ENCODE data around the gene GOLGA8O. TPM values are rescaled to one million over a fixed set of nuclear protein-coding genes. Genes with fewer than 3 reads are reported as not detected.
"Not testable (repeated sequence)": the region's sequence is repeated elsewhere in the genome, so short reads cannot be mapped to it uniquely, and the experiment has no call there.

GOLGA8O gene, protein sequence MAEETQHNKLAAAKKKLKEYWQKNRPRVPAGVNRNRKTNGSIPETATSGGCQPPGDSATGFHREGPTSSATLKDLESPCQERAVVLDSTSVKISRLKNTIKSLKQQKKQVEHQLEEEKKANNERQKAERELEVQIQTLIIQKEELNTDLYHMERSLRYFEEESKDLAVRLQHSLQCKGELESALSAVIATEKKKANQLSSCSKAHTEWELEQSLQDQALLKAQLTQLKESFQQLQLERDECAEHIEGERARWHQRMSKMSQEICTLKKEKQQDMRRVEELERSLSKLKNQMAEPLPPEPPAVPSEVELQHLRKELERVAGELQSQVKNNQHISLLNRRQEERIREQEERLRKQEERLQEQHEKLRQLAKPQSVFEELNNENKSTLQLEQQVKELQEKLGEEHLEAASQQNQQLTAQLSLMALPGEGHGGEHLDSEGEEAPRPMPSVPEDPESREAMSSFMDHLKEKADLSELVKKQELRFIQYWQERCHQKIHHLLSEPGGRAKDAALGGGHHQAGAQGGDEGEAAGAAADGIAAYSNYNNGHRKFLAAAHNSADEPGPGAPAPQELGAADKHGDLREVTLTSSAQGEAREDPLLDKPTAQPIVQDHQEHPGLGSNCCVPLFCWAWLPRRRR
- not detected for polyA plus RNA-seq (2013, experiment 1 of 4)
- polyA plus RNA-seq (2013, experiment 2 of 4): not detected
- not detected for polyA plus RNA-seq (2013, experiment 3 of 4)
- not detected for polyA plus RNA-seq (2013, experiment 4 of 4)

- not testable (repeated sequence) for H3K27ac ChIP-seq (ENCODE audit: insufficient read depth, low read depth, low read length, poor library complexity, severe bottlenecking); H3K27me3 ChIP-seq (ENCODE audit: control insufficient read depth, insufficient read depth, low read length, poor library complexity, severe bottlenecking); H3K36me3 ChIP-seq (ENCODE audit: control insufficient read depth, insufficient read depth, low read length); H3K9me3 ChIP-seq (ENCODE audit: control insufficient read depth, low read length); H3K4me3 ChIP-seq (ENCODE audit: insufficient read depth, low read depth, low read length); H3K4me1 ChIP-seq (ENCODE audit: control insufficient read depth, insufficient read depth, low read length)
- no CpG with 5 or more reads among the region's 7 CpGs for WGBS, 2 experiments
These were observed at the start of gene GOLGA8O for GRCh38 chr15:32455534-32455933. GOLGA8O (minus strand) TSS chr15:32455634; CDS start chr15:32455536, 98 bp downstream.

- not testable (repeated sequence) for H3K36me3 ChIP-seq (ENCODE audit: control insufficient read depth, insufficient read depth, low read length); H3K27me3 ChIP-seq (ENCODE audit: control insufficient read depth, insufficient read depth, low read length, poor library complexity, severe bottlenecking); H3K4me1 ChIP-seq (ENCODE audit: control insufficient read depth, insufficient read depth, low read length); H3K27ac ChIP-seq (ENCODE audit: insufficient read depth, low read depth, low read length, poor library complexity, severe bottlenecking); H3K4me3 ChIP-seq (ENCODE audit: insufficient read depth, low read depth, low read length); H3K9me3 ChIP-seq (ENCODE audit: control insufficient read depth, low read length)
- no CpG with 5 or more reads among the region's 8 CpGs for WGBS, 2 experiments
These were observed 48.8 kb upstream of the GOLGA8O start for GRCh38 chr15:32504152-32504811.

DNA sequence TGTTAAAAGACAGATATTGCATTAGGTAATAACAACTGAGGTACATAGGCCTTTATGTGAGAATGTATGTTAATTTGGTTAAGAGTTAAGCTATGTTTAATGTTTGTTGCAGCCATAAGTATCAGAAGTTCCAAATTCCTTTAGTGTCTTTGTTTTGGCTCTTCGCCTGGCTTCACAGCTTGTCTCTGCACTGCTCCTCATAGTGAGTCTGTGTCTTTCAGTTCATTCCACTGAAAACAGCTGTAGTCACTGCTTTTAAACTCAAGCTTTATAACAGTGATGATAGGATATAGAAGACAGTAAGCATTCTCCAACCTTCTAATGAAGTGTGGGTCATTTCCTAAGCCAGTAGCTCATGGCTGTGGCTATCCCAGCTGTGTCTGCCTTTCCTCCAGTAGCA is 47.5 kb upstream of the GOLGA8O start:
- not testable (repeated sequence) for H3K4me3 ChIP-seq (ENCODE audit: insufficient read depth, low read depth, low read length); H3K36me3 ChIP-seq (ENCODE audit: control insufficient read depth, insufficient read depth, low read length); H3K27ac ChIP-seq (ENCODE audit: insufficient read depth, low read depth, low read length, poor library complexity, severe bottlenecking); H3K27me3 ChIP-seq (ENCODE audit: control insufficient read depth, insufficient read depth, low read length, poor library complexity, severe bottlenecking); H3K9me3 ChIP-seq (ENCODE audit: control insufficient read depth, low read length); H3K4me1 ChIP-seq (ENCODE audit: control insufficient read depth, insufficient read depth, low read length)
- WGBS, 2 experiments: 91% methylated on average over 1 of the region's 1 CpG; no CpG with 5 or more reads in 1 of the 2 experiments

GRCh38 chr15:32492768-32493167 is 37.3 kb upstream of the GOLGA8O start:
- H3K27ac ChIP-seq (ENCODE audit: insufficient read depth, low read depth, low read length, poor library complexity, severe bottlenecking); H3K9me3 ChIP-seq (ENCODE audit: control insufficient read depth, low read length); H3K4me3 ChIP-seq (ENCODE audit: insufficient read depth, low read depth, low read length); H3K36me3 ChIP-seq (ENCODE audit: control insufficient read depth, insufficient read depth, low read length); H3K27me3 ChIP-seq (ENCODE audit: control insufficient read depth, insufficient read depth, low read length, poor library complexity, severe bottlenecking); H3K4me1 ChIP-seq (ENCODE audit: control insufficient read depth, insufficient read depth, low read length): not testable (repeated sequence)
- no CpG with 5 or more reads among the region's 4 CpGs for WGBS, 2 experiments

DNA sequence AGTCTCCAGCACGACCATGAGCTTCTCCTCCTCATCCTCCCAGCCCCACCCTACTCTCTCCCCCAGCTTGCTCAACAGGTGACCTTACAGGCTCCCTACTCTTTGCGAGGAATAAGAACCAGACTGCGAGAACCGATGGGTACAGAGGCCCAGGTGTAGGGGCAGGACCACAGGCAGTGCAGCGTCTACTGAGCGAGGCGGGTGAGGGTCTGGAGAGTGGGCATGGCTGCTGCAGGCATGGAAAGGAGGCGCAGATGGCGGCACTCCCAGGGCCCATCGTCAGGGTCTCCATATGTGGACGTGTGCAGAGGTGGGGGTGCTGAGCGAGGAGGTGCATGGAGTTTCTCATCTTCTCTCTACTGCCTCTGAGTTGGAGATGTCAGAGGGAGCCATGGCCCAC is 31.0 kb upstream of the GOLGA8O start:
- H3K4me3 ChIP-seq (ENCODE audit: insufficient read depth, low read depth, low read length); H3K9me3 ChIP-seq (ENCODE audit: control insufficient read depth, low read length); H3K4me1 ChIP-seq (ENCODE audit: control insufficient read depth, insufficient read depth, low read length); H3K36me3 ChIP-seq (ENCODE audit: control insufficient read depth, insufficient read depth, low read length); H3K27me3 ChIP-seq (ENCODE audit: control insufficient read depth, insufficient read depth, low read length, poor library complexity, severe bottlenecking); H3K27ac ChIP-seq (ENCODE audit: insufficient read depth, low read depth, low read length, poor library complexity, severe bottlenecking): not testable (repeated sequence)
- 97 to 100% methylated on average over 5 to 9 of the region's 12 CpGs for WGBS, 2 experiments

DNA sequence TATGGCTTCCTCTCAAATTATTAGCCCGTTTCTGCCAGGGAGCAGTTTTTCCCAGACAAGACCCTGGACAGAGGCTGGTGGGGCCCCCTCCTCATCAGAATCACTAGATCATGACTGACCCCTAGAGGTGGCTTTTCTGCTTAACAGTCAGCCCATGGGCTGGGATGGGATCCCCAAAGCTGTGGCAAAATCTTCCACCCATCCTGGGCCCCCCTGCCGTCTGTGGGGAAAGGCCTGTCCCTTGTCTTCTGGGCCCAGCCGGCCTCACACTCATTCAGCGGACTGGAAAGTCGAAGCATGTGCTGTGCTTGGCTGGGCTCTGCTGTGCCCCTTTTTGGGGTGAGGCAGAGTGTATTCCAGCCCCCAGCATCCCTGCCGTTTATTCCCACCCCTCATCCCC is 27.9 kb upstream of the GOLGA8O start:
- WGBS, 2 experiments: 0% methylated on average over 1 of the region's 6 CpGs; no CpG with 5 or more reads in 1 of the 2 experiments
- H3K9me3 ChIP-seq (ENCODE audit: control insufficient read depth, low read length); H3K4me3 ChIP-seq (ENCODE audit: insufficient read depth, low read depth, low read length); H3K36me3 ChIP-seq (ENCODE audit: control insufficient read depth, insufficient read depth, low read length); H3K27me3 ChIP-seq (ENCODE audit: control insufficient read depth, insufficient read depth, low read length, poor library complexity, severe bottlenecking); H3K4me1 ChIP-seq (ENCODE audit: control insufficient read depth, insufficient read depth, low read length); H3K27ac ChIP-seq (ENCODE audit: insufficient read depth, low read depth, low read length, poor library complexity, severe bottlenecking): not testable (repeated sequence)

DNA sequence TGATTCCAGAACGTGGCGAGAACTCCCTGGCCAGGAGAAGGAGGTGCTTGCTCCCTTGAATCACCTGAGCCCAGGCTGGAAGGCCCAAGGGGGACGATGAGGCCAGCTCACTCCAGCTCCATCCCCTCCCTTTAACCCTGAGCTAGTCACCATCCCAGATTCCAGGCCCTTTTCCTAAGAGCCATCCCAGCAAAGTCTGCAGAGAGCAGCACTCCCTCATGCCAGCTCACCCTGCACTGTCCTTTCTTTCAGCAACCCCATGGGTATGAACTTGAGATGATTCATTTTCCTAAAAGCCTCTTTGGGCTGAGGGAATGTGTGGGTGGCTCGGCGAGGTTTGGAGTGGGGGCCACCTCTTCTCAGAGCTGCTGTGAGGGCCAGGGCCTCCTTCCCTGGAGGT is 26.2 kb upstream of the GOLGA8O start:
- not testable (repeated sequence) for H3K4me1 ChIP-seq (ENCODE audit: control insufficient read depth, insufficient read depth, low read length); H3K9me3 ChIP-seq (ENCODE audit: control insufficient read depth, low read length); H3K27me3 ChIP-seq (ENCODE audit: control insufficient read depth, insufficient read depth, low read length, poor library complexity, severe bottlenecking); H3K36me3 ChIP-seq (ENCODE audit: control insufficient read depth, insufficient read depth, low read length); H3K27ac ChIP-seq (ENCODE audit: insufficient read depth, low read depth, low read length, poor library complexity, severe bottlenecking); H3K4me3 ChIP-seq (ENCODE audit: insufficient read depth, low read depth, low read length)
- WGBS, 2 experiments: no CpG with 5 or more reads among the region's 5 CpGs

DNA sequence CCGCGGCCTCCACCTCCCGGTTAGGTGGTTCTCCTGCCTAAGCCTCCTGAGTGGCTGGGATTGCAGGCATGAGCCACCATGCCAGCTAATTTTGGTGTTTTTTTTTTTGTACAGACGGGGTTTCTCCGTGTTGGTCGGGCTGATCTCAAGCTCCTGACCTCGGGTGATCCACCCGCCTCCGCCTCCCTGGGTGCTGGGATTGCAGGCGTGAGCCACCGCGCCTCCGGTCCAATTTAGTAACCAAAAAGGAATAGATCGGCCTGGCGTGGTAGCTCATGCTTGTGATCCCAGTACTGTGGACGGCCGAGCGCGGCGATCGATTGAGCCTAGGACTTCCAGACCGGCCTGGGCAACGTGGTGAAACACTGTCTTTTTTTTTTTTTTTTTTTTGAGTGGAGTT is 12.6 kb upstream of the GOLGA8O start:
- not testable (repeated sequence) for H3K4me1 ChIP-seq (ENCODE audit: control insufficient read depth, insufficient read depth, low read length); H3K27ac ChIP-seq (ENCODE audit: insufficient read depth, low read depth, low read length, poor library complexity, severe bottlenecking); H3K4me3 ChIP-seq (ENCODE audit: insufficient read depth, low read depth, low read length); H3K27me3 ChIP-seq (ENCODE audit: control insufficient read depth, insufficient read depth, low read length, poor library complexity, severe bottlenecking); H3K9me3 ChIP-seq (ENCODE audit: control insufficient read depth, low read length); H3K36me3 ChIP-seq (ENCODE audit: control insufficient read depth, insufficient read depth, low read length)
- 94 to 95% methylated on average over 12 of the region's 23 CpGs for WGBS, 2 experiments

DNA sequence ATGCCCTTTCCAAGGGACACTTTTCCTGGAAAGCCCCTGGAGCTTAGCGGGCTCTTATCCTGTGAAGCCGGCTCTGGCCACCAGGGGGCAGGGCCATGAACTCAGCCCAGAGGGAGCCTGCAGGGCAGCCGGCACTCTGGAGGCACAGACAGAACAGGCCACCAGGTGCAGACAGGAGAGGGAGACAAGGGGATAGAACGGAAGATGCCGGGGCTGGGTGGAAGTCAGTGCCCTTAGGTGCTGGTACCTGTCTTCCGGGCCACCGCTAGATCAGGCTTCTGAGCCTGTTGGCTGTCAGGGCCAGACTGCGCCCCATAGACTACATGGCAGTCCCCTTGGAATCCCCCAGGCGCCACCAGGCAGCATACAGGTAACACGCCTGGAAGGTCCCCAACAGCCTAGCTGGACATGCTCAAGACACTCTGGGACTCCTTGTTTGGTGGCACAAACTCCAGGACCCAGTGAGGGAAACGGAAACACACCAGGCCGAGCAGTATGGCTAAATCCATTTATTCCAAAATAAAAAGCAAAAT is 14.9 kb downstream of the GOLGA8O start:
- H3K27me3 ChIP-seq (ENCODE audit: control insufficient read depth, insufficient read depth, low read length, poor library complexity, severe bottlenecking); H3K4me3 ChIP-seq (ENCODE audit: insufficient read depth, low read depth, low read length); H3K36me3 ChIP-seq (ENCODE audit: control insufficient read depth, insufficient read depth, low read length); H3K9me3 ChIP-seq (ENCODE audit: control insufficient read depth, low read length); H3K27ac ChIP-seq (ENCODE audit: insufficient read depth, low read depth, low read length, poor library complexity, severe bottlenecking); H3K4me1 ChIP-seq (ENCODE audit: control insufficient read depth, insufficient read depth, low read length): not testable (repeated sequence)
- 22 to 25% methylated on average over 4 of the region's 12 CpGs for WGBS, 2 experiments
